Stimulated activated CD4-positive, alpha-beta T cell treated with anti-CD3 and anti-CD28 coated beads, Interleukin-1b, Interleukin-23, amount 100 ng/mL, for 48 hours (primary cell): ENCODE measurements around the gene USP40.
A peak's percentile ranks its signal among the peaks of the same experiment; 100 is the strongest.

ENCODE experiments used
- DNase-seq: peaks from one replicate; pipeline ENCODE4 v3.0.0-alpha.2; 2020

The USP40 gene

DNA sequence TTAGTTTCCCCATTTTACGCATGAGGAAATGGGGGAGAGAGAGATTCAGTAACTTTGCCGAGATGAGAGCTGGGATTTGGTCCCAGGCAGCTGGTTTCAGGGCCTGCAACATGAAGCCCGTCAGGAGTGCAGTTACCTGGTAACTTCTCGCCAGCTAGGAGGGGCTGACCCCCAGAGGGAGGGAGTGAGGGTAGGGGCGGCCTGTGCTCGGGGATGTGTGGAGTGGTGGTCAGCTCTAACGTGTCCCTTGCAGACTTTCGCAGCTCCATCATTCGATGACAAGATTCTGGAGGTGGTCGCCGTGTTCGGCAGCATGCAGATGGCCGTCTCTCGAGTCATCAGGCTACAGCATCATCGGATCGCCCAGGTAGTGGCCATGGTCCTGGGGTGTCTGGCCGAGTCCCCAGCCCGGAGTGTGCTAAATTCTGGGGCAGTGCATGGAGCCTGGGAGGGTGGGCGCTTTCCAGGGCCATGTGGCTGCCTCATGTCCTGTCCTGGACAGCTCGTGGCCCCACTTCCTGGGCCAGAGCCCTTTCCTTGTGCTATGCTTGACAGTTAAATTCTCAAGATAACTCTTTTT lies 108.5 kb downstream of the USP40 start:
- DNase-seq = no peak

DNA sequence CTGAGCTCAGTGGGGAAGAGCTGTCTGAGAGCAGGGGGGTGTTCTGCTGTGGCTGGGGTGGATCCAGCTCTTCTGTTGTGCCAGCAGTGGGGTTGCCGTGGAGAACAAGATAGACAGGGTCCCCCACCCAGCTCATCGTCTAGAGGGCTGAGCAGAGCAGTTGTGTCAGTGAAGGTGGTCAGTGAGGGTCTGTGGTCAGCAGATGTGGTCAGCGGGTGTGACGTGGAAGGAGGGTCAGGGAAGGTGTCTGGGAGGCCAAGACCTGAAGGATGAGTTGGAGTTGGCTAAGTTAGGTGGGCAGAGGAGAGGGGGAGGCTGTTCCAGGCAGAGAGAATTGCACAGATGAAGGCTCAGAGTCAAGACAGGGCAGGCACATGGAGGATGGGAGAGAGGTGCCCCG lies 109.2 kb downstream of the USP40 start:
- no peak for DNase-seq

DNA sequence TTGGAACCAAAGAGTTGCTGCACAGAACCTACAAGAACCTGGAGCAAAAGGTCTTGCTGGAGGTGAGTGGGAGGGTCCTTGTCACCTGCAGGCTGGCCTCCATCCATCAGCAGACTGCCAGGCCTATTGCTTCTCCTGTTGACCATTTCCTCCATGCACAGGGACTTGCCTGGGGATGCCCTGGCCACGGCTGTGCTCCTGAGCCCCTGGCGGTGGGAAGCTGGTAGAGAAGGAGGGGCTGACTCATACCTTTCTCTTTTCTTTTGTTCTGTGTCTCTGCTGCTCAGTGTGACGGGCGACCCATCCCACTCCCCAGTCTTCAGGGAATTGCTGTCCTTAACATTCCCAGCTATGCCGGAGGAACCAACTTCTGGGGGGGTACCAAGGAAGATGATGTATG lies 109.6 kb downstream of the USP40 start:
- no peak for DNase-seq

DNA sequence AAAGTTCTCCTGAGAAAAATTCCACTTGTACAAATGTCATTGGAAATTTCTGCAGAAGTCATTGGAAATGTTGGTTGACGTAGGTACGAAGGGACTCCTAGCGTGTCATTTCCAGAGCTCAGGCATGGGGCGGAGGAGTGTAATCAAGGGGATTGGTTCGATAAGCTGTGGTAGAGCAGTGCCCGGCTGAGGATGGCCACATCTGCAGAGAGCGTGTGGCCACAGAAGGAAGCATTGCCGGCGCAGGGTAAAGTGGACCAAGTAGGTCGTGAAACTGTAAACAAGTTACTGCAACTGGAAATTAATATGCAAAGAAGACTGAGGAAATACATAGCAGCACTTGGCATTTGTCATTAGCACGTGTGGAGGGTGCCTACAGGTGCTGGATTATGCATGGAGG lies 110.5 kb downstream of the USP40 start:
- no peak for DNase-seq

DNA sequence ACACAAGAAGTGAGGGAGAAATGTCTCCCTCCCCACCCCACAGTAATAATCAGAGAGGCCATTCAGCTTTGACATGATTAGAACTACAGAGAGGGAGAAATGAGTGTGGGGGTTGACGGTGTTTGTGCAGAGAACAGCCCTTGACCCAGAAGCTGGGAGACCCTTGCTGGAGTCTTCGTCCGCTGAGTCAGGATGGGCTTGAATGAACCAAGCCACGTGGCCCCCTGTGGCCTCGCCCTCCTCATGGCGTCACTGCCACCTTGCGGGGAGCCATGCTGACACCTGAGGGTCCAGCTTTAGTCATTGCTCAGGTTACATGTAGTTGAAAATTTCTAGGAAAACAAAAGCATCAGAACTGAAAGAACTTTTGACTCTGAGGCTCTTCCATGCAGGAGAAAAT lies 111.1 kb downstream of the USP40 start:
- DNase-seq = no peak

DNA sequence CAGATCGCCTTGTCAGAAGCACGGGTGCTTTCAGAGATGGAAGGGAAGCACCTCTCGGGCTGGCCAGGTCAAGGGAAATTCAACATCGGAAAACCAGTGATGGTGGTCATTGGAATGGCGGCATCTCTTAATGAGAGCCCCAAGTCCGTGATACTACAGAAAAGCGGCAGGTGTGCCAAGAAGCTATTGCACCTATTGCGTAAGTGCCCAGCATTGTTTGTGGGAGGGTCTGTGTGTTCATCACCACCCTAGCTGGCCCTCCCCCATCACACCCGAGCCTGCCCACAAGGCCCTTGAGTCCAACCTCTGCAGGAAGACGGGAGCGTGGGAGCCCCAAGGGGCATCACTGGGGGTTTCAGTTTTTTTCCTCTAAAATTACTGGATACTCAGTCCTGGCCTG lies 111.6 kb downstream of the USP40 start:
- DNase-seq = no peak

DNA sequence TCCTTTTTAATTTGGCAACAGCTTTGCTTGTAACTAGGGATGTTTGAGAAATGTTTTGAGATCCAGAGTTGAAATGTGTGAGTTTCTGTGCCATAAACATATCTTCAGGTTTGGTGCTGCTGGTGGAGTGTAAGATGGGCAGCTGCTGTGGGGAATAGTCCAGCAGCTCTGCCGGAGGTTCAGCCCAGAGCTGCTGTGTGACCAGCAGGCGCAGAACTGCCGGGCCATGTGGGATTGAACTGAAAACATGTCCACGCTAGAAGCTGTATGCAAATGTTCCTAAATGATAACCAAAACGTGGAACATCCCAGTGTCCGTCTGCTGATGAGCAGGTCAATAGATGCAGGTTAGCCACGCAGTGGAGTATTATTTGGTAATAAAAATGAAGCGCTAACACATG lies 112.7 kb downstream of the USP40 start:
- DNase-seq = no peak

DNA sequence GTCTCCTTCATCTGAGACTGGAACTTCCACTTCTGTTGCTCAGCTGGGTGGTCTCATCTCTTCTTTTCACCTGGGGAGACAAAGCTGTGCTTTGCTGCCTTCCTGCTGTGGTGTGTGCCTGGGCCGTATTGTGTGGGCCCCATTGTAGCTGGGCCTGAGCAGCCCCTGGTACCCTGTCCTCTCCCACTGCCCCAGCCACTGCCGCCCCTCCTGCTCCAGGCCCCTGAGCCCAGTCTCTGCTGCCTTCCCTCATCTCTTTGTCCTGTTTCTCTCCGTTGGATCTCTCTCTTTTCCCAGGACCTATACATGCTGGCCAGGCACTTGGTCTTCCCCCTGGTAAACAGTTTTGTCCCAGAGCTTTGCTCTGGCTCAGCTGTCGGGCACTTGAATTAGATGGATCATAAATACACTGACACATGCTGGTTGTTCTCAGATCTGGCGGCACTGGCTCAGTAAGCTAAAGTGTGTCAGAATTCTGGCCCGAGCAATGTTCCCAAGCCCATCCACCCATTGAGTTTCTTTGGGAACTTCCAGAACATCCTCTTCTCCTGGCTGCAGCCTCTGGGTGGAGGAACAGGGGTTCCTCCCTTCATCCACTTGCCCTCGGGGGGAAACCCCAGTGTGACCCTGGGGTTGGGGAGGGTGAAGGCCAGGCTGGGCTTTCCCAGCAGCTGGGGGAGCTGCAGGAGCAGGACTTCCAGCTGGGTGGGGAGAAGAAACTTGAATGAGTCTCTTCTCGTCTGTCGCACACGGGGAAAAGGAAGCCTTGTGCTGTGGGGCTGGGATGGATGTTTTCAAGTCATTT lies 113.3 kb downstream of the USP40 start:
- no peak for DNase-seq

DNA sequence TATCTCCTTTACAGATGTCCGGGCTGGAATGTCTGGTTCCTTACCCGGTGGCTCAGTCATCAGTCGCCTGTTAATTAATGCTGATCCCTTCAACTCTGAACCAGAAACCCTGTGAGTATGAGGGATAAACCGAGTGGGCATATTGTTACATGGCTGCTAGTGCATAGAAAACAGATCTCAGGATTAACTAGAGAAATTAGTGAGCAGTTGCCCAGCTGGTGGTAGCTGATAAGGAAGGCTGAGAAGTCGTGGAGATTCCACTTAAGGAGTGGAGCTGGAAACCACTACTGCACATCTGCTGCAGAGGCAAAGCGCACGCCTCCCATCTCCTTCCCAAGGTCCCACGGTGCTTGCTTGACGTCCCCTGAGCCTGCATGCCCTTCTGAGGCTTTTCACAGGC lies 114.6 kb downstream of the USP40 start:
- no peak for DNase-seq

DNA sequence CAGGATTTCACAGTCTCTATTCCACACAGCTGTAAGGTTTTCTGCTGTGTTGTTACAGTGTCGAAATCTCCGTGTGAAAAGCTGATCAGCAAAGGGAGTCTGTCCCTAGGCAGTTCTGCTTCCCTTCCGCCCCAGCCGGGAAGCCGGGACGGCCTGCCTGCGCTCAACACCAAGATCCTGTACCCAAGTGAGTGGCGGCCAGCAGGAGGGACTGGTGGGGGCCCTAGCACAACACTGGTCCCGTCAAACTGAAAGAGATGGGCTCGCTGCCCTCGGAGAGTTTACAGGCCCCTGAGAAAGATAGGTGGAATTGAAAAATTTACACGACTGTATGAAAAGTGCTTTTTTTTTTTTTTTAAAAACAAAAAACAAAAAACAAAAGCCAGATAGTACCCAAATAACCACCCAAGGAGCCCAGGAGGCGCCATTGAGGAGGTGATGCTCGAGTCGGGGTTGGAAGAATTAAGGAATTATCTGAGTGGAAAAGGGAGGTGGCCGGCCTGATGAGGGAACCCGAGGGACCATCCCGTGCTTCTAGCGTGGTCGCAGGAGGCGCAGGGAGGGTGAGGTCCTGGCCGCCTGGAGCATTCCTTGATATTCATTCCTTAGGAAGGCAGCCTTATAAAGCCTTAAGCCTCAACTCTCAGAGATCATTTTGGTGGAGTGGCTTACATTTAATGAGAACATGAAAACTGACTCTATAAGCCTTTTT lies 115.6 kb downstream of the USP40 start:
- DNase-seq = no peak

DNA sequence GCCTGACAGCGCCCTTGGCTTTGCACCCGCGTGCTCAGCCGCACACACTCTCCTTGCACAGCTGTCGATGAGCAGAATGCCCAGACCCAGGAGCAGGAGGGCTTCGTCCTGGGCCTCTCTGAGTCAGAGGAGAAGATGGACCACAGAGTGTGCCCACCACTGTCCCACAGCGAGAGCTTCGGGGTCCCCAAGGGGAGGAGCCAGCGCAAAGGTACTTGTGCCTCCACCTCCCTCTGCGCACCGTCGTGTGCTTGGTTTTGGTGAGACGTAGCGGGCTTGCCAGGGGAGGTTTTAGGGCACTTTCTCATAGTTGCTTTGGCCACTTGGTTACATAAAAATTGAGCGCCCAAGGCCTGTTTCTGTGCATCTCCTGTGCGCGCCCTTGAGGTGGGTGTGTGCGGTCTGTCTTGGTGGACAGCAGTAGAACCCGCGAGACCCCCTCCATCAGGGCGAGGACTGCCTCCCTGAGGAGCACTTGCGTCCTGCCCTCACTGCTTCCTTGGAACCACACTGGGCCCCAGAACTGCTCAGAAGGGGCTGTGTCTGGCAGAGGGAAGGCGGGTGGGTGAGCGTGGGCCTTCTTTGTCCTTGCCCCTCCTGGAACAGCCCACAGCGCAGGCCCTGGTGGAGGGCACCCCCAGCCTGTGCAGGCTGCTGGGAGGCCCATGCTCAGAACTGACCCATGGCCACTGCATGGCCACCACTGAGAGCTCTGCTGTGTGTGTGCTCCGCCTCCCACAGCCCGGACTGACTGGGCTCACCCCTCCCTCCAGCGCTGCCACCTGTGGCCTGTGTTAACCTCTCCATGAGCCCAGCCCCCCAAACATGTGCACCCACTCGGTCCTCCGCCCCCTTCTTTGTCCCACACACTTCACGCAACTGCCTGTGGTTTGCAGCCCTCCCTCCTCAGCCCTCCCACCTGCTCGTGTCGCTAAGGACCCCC lies 116.4 kb downstream of the USP40 start:
- no peak for DNase-seq

DNA sequence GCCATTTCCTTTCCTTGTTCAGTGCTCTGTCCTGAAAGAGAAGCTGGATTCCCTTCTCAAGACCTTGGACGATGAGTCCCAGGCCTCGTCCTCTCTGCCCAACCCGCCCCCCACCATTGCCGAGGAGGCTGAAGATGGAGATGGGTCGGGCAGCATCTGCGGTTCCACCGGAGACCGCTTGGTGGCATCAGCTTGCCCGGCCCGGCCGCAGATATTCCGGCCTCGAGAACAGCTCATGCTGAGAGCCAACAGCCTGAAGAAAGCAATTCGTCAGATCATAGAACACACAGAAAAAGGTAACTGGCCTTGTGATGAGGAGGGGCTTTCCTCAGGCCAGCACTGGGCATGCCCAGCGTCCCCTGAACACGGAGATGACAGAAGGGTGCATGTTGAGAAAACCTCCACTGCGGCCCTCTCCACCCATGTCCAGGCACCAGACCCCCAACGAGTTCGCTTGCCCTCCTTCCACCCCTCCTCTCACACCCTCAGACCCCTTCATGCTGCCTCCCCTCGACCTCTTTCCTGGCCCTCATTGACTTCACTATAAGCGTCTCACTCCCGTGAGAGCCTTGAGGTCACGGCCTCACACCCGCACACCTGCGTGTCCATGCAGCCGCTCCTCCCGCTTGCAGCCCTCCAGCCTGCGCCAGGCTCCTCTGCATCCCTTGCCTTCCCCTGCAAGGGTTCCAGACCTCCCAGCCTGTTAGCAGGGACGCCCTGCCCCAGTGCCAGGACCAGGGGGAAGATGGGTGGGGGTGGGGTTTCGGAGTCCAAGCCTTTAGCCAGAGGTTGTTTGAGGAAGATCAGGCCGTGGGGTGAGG lies 117.3 kb downstream of the USP40 start:
- DNase-seq = no peak

DNA sequence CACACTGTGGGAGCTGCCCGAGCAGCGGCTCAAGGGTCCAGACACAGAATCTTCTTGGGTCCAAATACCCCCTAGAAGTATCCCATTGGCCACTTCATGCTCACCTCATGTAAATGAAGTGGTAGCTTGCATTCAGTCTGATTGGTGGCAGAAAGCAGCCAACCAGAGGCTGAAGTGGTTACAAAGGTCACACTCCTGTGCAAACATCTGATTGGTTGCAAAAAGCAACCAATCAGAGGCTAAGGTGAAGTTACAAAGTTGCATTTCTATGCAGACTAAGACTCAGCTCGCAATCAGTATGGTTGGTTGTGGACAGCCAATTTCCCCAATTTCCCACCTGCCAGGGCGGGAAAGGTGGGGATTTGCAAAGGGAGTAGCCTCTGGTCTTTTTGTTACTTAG lies 118.0 kb downstream of the USP40 start:
- DNase-seq = no peak

DNA sequence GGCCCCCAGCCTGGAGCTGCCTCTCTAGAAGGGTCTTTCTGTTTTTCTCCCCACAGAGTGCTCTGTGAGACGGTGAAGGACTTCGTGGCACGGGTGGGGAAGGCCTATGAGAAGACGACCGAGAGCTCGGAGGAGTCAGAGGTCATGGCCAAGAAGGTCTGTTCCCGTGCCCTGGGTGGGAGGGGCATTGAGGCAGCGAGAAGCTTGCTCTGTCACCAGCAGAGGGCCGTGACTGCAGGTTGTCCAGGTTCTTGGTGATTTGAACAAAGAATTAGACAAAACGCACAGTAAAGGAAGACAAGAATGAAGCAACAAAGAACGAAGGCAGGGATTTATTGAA lies 118.4 kb downstream of the USP40 start:
- no peak for DNase-seq

DNA sequence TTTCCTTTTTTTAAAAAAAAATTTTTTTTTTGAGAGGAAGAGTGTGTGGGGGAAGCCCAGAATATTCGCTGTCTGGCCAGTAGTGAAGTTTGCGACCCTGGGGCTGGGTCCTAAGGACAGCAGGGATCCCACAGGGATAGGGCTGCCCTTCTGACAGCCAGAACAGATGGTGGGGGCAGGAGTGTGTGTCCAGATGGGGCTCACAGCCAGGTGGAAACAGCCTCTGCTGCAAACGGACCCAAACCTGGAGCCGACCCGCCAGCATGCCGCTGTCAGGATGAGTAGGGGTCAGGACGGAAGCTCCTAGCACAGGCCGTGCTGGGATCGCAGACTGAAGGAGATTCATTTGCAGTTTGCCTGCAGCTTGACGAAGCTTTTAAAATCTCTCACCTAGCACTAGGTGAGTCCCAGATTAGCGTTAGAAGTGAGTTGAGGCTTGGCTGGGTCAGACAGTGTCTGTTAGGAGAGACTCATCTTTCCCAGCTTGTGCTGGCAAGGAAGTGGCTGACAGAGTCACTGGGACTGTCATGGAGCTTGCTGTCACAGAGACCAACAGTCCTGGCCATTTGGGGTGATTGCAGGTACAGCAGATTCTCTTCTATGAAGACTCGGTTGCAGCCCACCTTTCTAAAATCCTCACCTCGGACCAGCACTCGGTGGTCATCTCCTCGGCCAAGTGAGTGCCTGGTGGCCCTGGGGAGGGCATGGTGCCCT lies 118.9 kb downstream of the USP40 start:
- no peak for DNase-seq

DNA sequence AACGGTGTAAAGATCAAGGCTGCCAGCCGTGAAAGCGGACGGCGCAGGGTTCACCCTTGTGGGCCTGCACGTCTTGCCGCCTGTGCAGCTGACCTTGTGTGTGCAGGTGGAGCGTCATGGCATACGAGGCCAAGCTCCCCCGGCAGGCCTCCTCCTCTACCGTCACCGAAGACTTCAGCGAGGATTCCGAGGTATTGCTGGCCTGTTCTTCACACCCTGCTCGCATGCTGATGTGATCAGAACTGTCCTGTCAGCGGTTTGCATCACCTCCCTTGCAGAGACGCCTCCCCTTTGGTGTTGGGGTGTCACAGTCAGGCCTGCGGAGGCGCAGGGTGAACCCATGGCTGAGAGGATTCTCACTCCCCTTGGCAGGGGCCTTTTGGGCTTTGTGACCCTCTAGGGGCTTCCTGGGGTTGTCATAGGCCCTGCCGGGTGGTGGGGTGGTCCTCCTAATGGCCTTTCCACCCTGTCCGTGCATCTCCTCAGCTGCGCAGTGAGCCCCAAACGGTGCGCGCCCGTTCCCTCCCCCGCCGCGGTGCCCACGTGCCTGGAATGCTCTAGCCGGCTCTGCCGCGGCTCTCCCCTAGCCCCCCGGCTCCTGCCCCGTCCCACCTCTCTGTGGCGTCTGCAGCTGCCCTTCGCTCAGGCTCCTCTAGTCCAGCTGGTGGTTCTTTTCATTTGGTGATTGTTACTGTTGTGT lies 119.8 kb downstream of the USP40 start:
- no peak for DNase-seq

DNA sequence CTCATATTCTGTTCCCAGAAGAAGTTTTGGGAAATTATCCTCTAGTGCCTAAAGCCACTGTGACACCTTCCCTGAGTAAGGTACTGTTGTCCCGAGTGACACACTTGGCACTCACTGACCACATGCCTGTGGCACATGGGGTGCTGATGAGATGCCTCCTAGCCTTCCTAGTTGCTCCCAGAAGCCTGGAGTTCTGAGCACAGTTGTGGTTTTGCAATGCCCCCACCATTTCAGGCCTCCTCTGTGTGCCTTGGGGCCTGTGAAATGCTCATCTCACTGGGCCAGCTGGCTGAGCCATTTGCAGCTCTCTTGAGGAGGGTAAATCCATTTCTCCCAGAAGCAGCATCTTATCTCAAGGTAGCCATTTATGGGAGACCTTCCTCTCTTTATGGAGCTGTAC lies 120.5 kb downstream of the USP40 start:
- no peak for DNase-seq

DNA sequence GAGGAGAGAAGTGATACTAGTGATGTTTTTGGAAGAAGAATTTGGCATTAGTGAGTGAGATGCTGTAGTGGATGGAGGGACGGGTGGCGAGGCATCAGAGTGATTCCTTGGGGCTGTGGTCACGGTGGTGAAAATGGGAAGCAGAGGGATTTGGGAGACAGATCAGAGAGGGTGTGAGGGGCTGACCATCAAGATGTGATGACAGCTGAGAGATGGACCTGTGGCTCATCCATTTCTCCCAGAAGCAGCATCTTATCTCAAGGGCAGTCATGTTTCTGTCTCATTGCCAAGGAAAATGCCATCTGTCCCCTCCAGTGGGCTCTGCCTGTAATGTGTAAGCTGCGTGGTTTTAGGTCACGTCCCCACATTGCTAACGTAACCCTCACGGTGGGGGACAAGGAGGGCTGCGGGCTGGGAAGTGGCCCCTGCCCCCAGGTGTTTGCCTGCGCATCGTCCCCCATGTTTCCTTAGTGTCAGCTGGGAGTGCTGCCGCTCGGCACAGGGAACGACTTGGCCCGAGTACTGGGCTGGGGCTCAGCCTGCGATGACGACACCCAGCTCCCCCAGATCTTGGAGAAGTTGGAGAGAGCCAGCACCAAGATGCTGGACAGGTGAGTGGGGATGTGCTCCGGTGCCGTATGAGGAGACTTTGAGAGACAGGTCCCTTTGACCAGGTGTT lies 121.3 kb downstream of the USP40 start:
- DNase-seq = no peak

DNA sequence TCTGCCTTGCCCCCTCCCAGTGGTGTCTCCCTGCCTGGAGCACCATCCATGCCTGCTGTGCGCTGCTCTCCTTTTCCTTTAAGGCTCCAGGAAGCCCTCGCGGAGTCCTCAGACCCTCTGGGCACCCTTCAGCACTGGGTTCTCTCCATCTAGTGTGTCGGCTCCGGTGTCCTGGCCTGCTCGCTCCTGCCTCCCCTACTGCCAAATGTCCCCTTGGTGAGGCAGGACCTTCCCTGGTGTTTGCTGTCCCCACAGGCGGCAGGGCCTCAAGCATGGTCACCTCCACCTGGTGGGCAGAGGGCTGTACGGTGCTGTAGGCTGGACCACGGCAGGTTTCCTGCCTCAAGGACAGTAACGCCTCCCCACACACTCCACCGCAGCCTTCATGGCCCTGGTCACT lies 122.1 kb downstream of the USP40 start:
- DNase-seq = no peak

DNA sequence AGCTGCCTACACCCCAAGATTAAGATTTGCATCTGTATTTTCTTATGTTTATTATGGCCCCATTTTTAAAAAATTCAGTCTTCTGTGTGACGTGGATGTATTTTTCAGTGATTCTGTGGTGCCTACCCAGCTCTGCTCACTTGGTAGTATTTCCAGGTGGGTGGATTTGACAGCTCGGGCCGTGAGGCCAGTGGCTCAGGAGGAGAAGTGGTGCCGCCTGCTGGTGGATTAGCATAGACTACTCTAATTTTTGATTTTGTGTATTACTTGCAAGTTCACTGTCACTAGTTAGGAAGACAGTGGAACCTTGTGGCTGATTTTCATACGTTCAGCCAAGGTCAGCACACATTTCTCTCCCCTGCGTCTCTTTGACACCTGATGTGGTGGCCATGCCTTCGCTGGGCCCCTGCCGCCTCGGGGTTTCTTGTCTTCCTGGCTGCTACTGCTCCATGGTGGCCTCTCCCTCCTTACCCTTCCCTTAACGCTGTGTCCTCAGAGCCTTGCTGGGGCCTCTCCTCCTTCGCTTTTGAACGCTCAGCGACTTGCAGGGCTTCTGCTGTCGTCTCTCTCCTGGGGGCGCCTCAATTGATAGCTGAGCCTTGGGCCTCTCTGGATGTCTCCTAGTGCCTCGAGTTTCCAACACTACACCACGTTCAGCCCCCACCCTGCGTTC lies 122.9 kb downstream of the USP40 start:
- DNase-seq = peak; percentile 82
